HCT116 (cell line): ENCODE data around the gene INCENP. TPM values are rescaled to one million over a fixed set of nuclear protein-coding genes. Genes with fewer than 3 reads are reported as not detected.
A peak's percentile ranks its signal among the peaks of the same experiment; 100 is the strongest.

Experiments
- ATAC-seq: fragments of 200-7000 bp; cut with Tn5 transposase; 2 replicates; pipeline ENCODE4 v1.9.1; 2020; ENCODE audit warnings: mild to moderate bottlenecking, moderate library complexity
- BruUV-seq: library from RNA; stranded (reverse); fragments of 400-500 nt; replicated peaks from 2 replicates; lab custom pipeline; 2021; lab: Mats Ljungman, UMichigan
- CTCF ChIA-PET: fragments of 300-600 bp; sonication (Branson Sonifier 250); formaldehyde crosslinking; loops from one replicate; lab custom pipeline; 2021; ENCODE audit warnings: antibody characterized with exemption; lab: Charles Lee
- POLR2A ChIA-PET: fragments of 300-600, 350-600 bp; sonication (Branson Sonifier 250); formaldehyde crosslinking; loops from one replicate; lab custom pipeline; 2021; ENCODE audit warnings: antibody characterized with exemption; lab: Charles Lee
- RAD21 ChIA-PET, 2 experiments: fragments of 300-600 bp; sonication (Branson Sonifier 250); formaldehyde crosslinking; loops; one replicate each; lab custom pipeline; 2023; ENCODE audit warnings: low total read pairs in 2 of 2; ENCODE audit not compliant: uncharacterized antibody in 2 of 2, unreplicated experiment in 2 of 2, low non-redundant PET in 1 of 2; lab: Charles Lee
- DNase-seq: peaks from one replicate; pipeline ENCODE4 v3.0.0-alpha.2; 2010; ENCODE audit warnings: low read depth, low spot score
- H2AFZ ChIP-seq: fragments of 200-600 bp; shearing (Covaris generic), sonication (generic); 2 replicates; pipeline ENCODE4 v1.6.1; 2017; ENCODE audit warnings: low read depth, mixed run types, mixed read lengths, antibody characterized with exemption, low read length; ENCODE audit not compliant: poor library complexity, severe bottlenecking
- H3K27ac ChIP-seq: 2 replicates; pipeline ENCODE4 v1.5.1; 2012; ENCODE audit warnings: low read depth, low read length
- H3K27me3 ChIP-seq: fragments of 200-600 bp; sonication (generic); 2 replicates; pipeline ENCODE4 v1.6.1; 2016; ENCODE audit warnings: mixed run types, low read length, mixed read lengths; ENCODE audit not compliant: insufficient read depth
- H3K36me3 ChIP-seq, 2 experiments: fragments of 200-500 bp in 1 of 2; fragments of 200-600 bp in 1 of 2; sonication (Bioruptor generic) in 1 of 2; sonication (generic) in 1 of 2; 2 replicates each; pipeline versions ENCODE4 v1.5.1 to v1.6.1; 2014 to 2016; ENCODE audit warnings: low read length in 2 of 2, inconsistent platforms in 1 of 2, mixed read lengths in 1 of 2, mixed run types in 1 of 2; ENCODE audit not compliant: insufficient read depth in 2 of 2, control insufficient read depth in 1 of 2
- H3K4me1 ChIP-seq, 2 experiments: fragments of 200-600 bp in 1 of 2; sonication (generic) in 1 of 2; 2 replicates each; pipeline versions ENCODE4 v1.5.1 to v1.6.1; 2012 to 2017; ENCODE audit warnings: low read length in 2 of 2, inconsistent platforms in 1 of 2, mild to moderate bottlenecking in 1 of 2, mixed read lengths in 1 of 2, mixed run types in 1 of 2, moderate library complexity in 1 of 2; ENCODE audit not compliant: insufficient read depth in 2 of 2, control insufficient read depth in 1 of 2
- H3K4me2 ChIP-seq: fragments of 200-600 bp; sonication (generic); 2 replicates; pipeline ENCODE4 v1.6.1; 2017; ENCODE audit warnings: mixed run types, low read length, mixed read lengths
- H3K4me3 ChIP-seq, 2 experiments: fragments of 200-600 bp in 1 of 2; sonication (generic) in 1 of 2; replicated peaks in 1 of 2; 2 replicates each; pipeline ENCODE4 v1.5.1; 2011 to 2016; ENCODE audit warnings: low read length in 2 of 2, control low read depth in 1 of 2, low read depth in 1 of 2, mild to moderate bottlenecking in 1 of 2, mixed read lengths in 1 of 2, mixed run types in 1 of 2
- H3K79me2 ChIP-seq: fragments of 200-600 bp; sonication (generic); 2 replicates; pipeline ENCODE4 v1.6.1; 2017; ENCODE audit warnings: mild to moderate bottlenecking, mixed run types, low read length, moderate library complexity, mixed read lengths; ENCODE audit not compliant: insufficient read depth
- H3K9ac ChIP-seq: fragments of 200-600 bp; sonication (generic); 2 replicates; pipeline ENCODE4 v1.6.1; 2016; ENCODE audit warnings: low read length, mixed read lengths
- H3K9me2 ChIP-seq: fragments of 200-600 bp; sonication (generic), shearing (Covaris generic); 2 replicates; pipeline ENCODE4 v1.6.1; 2017; ENCODE audit warnings: mixed run types, mild to moderate bottlenecking, moderate library complexity; ENCODE audit not compliant: insufficient read depth
- H3K9me3 ChIP-seq, 2 experiments: fragments of 200-500 bp in 1 of 2; fragments of 200-600 bp in 1 of 2; sonication (Bioruptor generic) in 1 of 2; sonication (generic) in 1 of 2; 2 replicates each; pipeline ENCODE4 v1.6.1; 2014 to 2017; ENCODE audit warnings: low read length in 2 of 2, mixed read lengths in 2 of 2, inconsistent platforms in 1 of 2, low read depth in 1 of 2, mild to moderate bottlenecking in 1 of 2, mixed run types in 1 of 2, moderate library complexity in 1 of 2; ENCODE audit not compliant: control insufficient read depth in 1 of 2, insufficient read depth in 1 of 2
- H4K20me1 ChIP-seq: fragments of 200-600 bp; sonication (generic), shearing (Covaris generic); 2 replicates; pipeline ENCODE4 v1.6.1; 2017; ENCODE audit warnings: mixed run types, mild to moderate bottlenecking, moderate library complexity; ENCODE audit not compliant: insufficient read depth
- CBX3 ChIP-seq: IDR thresholded peaks from 2 replicates; pipeline ENCODE4 v1.6.1; 2012; ENCODE audit warnings: low read depth
- CTCF ChIP-seq, 3 experiments: fragments of 200-600 bp in 1 of 3; sonication (generic) in 1 of 3; IDR thresholded peaks in 2 of 3; conservative IDR thresholded peaks in 1 of 3; 2 replicates each; pipeline ENCODE4 v1.5.1; 2012 to 2017; ENCODE audit warnings: low read depth in 2 of 3, low read length in 2 of 3, antibody characterized with exemption in 1 of 3, borderline replicate concordance in 1 of 3, control low read depth in 1 of 3, mild to moderate bottlenecking in 1 of 3, mixed read lengths in 1 of 3, mixed run types in 1 of 3, moderate library complexity in 1 of 3; ENCODE audit not compliant: insufficient read depth in 1 of 3
- ELF1 ChIP-seq: IDR thresholded peaks from 2 replicates; pipeline ENCODE4 v1.6.1; 2012; ENCODE audit warnings: low read depth, borderline replicate concordance
- EZH2 ChIP-seq: fragments of 200-600 bp; sonication (generic); IDR thresholded peaks from 2 replicates; pipeline ENCODE4 v1.6.1; 2017; ENCODE audit warnings: antibody characterized with exemption, mixed run types
- EZH2phosphoT487 ChIP-seq: fragments of 200-600 bp; IDR thresholded peaks from 2 replicates; pipeline ENCODE4 v1.6.1; 2018; ENCODE audit warnings: antibody characterized with exemption, borderline replicate concordance
- JUND ChIP-seq: IDR thresholded peaks from 2 replicates; pipeline ENCODE4 v1.6.1; 2012
- POLR2A ChIP-seq: IDR thresholded peaks from 2 replicates; pipeline ENCODE4 v1.7.0; 2011; ENCODE audit warnings: borderline replicate concordance; ENCODE audit not compliant: insufficient read depth, insufficient read length; ENCODE audit errors: extremely low read depth
- POLR2AphosphoS5 ChIP-seq: IDR thresholded peaks from 2 replicates; pipeline ENCODE4 v1.6.1; 2011; ENCODE audit warnings: mild to moderate bottlenecking, low read depth, low read length, moderate library complexity
- RAD21 ChIP-seq: IDR thresholded peaks from 2 replicates; pipeline ENCODE4 v1.6.1; 2012; ENCODE audit warnings: low read depth, mild to moderate bottlenecking
- SIN3A ChIP-seq: IDR thresholded peaks from 2 replicates; pipeline ENCODE4 v1.6.1; 2012; ENCODE audit warnings: low read depth
- SP1 ChIP-seq: IDR thresholded peaks from 2 replicates; pipeline ENCODE4 v1.6.1; 2012; ENCODE audit warnings: low read depth
- SRF ChIP-seq: IDR thresholded peaks from 2 replicates; pipeline ENCODE4 v1.6.1; 2012; ENCODE audit warnings: low read depth
- YY1 ChIP-seq: IDR thresholded peaks from 2 replicates; pipeline ENCODE4 v1.6.1; 2011; ENCODE audit warnings: low read length, low read depth, moderate library complexity, mild to moderate bottlenecking; ENCODE audit not compliant: insufficient replicate concordance; ENCODE audit errors: extremely low read depth
- ZFX ChIP-seq: fragments of 450-650 bp; IDR thresholded peaks from 2 replicates; pipeline ENCODE4 v1.6.1; 2017
- ZNF274 ChIP-seq: fragments of 200-500 bp; sonication (Bioruptor generic); IDR thresholded peaks from 2 replicates; pipeline ENCODE4 v1.6.1; 2014; ENCODE audit warnings: mild to moderate bottlenecking, low read depth, low read length, inconsistent platforms
- intact Hi-C: fragments of 100-400 bp; cut with micrococcal nuclease; formaldehyde crosslinking; loops from 2 replicates; pipeline ENCODE4 v1.10.0; 2022
- total RNA-seq: library from RNA; stranded (reverse); gene quantifications from one replicate; pipeline ENCODE4 v1.2.1, GENCODE V29; 2021; ENCODE audit not compliant: unreplicated experiment
- TF ChIP-seq, protein P1 (sequence below): IDR thresholded peaks from 2 replicates; pipeline ENCODE4 v1.6.1; 2011; ENCODE audit warnings: mild to moderate bottlenecking, low read length, moderate library complexity; ENCODE audit not compliant: insufficient replicate concordance; ENCODE audit errors: extremely low read depth
- TF ChIP-seq, protein P2 (sequence below): IDR thresholded peaks from 2 replicates; pipeline ENCODE4 v1.6.1; 2012

The INCENP gene
- total RNA-seq, 1 experiment from 2014 or later: 118 TPM

DNA sequence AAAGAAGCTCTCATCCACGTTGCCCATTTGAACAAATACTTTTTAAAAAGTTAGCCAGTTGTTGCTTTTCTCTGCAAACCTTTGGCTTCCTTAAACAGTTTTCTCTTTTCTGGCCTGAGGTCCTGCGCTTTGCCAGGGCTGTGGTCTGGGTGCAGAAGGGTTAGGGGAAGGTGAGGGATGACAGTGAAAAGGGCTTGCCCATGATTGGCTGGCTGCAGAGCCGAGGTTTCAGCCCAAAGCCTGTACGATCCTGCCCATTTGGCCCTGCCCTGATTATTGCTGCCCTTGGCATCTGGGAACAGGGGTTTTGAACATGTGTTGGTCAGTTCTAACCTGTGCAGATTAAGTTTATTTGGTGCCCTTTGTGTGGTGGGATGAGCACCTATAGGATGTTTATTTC lies 1.5 kb downstream of the INCENP start:
- POLR2A ChIA-PET: no interaction called here
- Histone ChIP-seq H3K4me2 (peak overlapping the region; percentile 93), H3K9me2 (no peaks in the 10 kb centered on the region), H3K4me1 (peaks cover 9 to 18% of the 10 kb centered on the region in 2 experiments), H4K20me1 (no peaks in the 10 kb centered on the region), H2AFZ (no peak overlapping the region), H3K27ac (no peak overlapping the region), H3K36me3 (peaks cover 12 to 22% of the 10 kb centered on the region in 2 experiments; a peak in 2 of 4 replicates), H3K79me2 (peaks cover 64% of the 10 kb centered on the region), H3K9ac (peak overlapping the region; percentile 85), H3K27me3 (no peaks in the 10 kb centered on the region)
- ATAC-seq (no peak), DNase-seq (no peak)
- RAD21 ChIA-PET: no interaction called here
- intact Hi-C loops: no loop called here
- CTCF ChIA-PET: no interaction called here
- BruUV-seq: no TSS peak
- TF ChIP-seq RAD21: no peak
- TF ChIP-seq EZH2phosphoT487: no peak
- TF ChIP-seq POLR2AphosphoS5: no peak
- no peak for TF ChIP-seq CBX3
- TF ChIP-seq SIN3A: no peak
- no peak for TF ChIP-seq POLR2A
- no peak for TF ChIP-seq ELF1
- TF ChIP-seq CTCF (IDR thresholded peaks at IDR 0.05 in 2 of 3, conservative IDR thresholded peaks at IDR 0.05 in 1 of 3; ENCODE audit: borderline replicate concordance in 1 of 3, insufficient read depth in 1 of 3, low read depth in 2 of 3, low read length in 2 of 3): no peak
- no peak for TF ChIP-seq EZH2
- TF ChIP-seq SRF: no peak
- TF ChIP-seq JUND: no peak
- no peak for TF ChIP-seq YY1
- TF ChIP-seq, protein P1, sequence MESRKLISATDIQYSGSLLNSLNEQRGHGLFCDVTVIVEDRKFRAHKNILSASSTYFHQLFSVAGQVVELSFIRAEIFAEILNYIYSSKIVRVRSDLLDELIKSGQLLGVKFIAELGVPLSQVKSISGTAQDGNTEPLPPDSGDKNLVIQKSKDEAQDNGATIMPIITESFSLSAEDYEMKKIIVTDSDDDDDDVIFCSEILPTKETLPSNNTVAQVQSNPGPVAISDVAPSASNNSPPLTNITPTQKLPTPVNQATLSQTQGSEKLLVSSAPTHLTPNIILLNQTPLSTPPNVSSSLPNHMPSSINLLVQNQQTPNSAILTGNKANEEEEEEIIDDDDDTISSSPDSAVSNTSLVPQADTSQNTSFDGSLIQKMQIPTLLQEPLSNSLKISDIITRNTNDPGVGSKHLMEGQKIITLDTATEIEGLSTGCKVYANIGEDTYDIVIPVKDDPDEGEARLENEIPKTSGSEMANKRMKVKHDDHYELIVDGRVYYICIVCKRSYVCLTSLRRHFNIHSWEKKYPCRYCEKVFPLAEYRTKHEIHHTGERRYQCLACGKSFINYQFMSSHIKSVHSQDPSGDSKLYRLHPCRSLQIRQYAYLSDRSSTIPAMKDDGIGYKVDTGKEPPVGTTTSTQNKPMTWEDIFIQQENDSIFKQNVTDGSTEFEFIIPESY: no peak
- TF ChIP-seq ZFX: no peak
- TF ChIP-seq ZNF274: no peak
- no peak for TF ChIP-seq SP1
- TF ChIP-seq, protein P2, sequence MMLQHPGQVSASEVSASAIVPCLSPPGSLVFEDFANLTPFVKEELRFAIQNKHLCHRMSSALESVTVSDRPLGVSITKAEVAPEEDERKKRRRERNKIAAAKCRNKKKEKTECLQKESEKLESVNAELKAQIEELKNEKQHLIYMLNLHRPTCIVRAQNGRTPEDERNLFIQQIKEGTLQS: no peak
- TF ChIP-seq, all 23 proteins: peak for 0
- Histone ChIP-seq H3K9me3 (no peaks in the 10 kb centered on the region), H3K4me3 (peak overlapping the region; percentile 96 to 98)
